GM13977 (cell line): ENCODE results near the gene MPHOSPH8.
A peak's percentile ranks its signal among the peaks of the same experiment; 100 is the strongest.

Source experiments
- DNase-seq: peaks from one replicate; pipeline ENCODE4 v3.0.0; 2012; ENCODE audit warnings: low spot score
- in situ Hi-C: fragments of 300-500 bp; cut with MboI; formaldehyde crosslinking; loops from one replicate; pipeline ENCODE4 v1.12.0; 2022; ENCODE audit warnings: low sequenced_read_pairs, low pct_unique_long_range_greater_than_20kb, mixed read lengths, inconsistent platforms; ENCODE audit not compliant: unreplicated experiment
- TF ChIP-seq, protein P1 (sequence below): IDR thresholded peaks from 2 replicates; pipeline ENCODE4 v1.5.1; 2012; ENCODE audit warnings: mild to moderate bottlenecking, control low read depth; ENCODE audit not compliant: insufficient read depth; ENCODE audit errors: extremely low read depth, missing control alignments

Gene MPHOSPH8

GRCh38 chr13:19605161-19605955 lies 28.1 kb upstream of the MPHOSPH8 start:
- no peak for DNase-seq
- in situ Hi-C loops: no loop called here
- TF ChIP-seq, protein P1, sequence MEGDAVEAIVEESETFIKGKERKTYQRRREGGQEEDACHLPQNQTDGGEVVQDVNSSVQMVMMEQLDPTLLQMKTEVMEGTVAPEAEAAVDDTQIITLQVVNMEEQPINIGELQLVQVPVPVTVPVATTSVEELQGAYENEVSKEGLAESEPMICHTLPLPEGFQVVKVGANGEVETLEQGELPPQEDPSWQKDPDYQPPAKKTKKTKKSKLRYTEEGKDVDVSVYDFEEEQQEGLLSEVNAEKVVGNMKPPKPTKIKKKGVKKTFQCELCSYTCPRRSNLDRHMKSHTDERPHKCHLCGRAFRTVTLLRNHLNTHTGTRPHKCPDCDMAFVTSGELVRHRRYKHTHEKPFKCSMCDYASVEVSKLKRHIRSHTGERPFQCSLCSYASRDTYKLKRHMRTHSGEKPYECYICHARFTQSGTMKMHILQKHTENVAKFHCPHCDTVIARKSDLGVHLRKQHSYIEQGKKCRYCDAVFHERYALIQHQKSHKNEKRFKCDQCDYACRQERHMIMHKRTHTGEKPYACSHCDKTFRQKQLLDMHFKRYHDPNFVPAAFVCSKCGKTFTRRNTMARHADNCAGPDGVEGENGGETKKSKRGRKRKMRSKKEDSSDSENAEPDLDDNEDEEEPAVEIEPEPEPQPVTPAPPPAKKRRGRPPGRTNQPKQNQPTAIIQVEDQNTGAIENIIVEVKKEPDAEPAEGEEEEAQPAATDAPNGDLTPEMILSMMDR: no peak

GRCh38 chr13:19606152-19606551 lies 27.3 kb upstream of the MPHOSPH8 start:
- no peak for DNase-seq
- TF ChIP-seq, protein P1: no peak
- in situ Hi-C loops: no loop called here

- DNase-seq: no peak
- TF ChIP-seq, protein P1: no peak
- in situ Hi-C loops: no loop called here
Measured at GRCh38 chr13:19606737-19607136, 26.7 kb upstream of the MPHOSPH8 start.

DNA sequence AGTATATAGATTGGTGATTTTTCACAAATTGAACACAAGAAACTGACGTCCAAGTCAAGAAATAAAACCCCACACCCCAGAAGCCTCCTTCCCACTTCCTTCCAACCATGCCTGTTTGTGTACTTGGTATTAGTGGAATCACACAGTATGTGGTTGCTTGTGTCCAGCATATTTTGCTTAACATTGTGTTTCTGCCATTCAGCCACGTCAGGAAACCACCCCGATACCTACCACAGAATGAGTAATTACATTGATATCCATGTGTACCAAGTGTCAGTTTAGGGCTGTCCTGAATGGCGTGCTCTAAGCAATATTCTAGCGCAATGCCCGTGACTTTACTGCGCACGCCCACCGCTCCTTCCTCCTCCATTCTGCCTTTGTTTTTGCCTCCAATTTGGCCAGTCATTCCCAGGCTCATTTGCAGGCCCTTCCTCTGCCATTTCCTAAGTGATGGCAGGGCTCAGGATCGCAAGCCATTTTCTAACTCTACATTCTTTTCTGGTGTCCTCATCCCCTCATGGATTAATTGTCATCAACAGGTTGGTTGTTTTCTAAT lies 25.9 kb upstream of the MPHOSPH8 start:
- DNase-seq: no peak
- TF ChIP-seq, protein P1: no peak
- in situ Hi-C loops: no loop called here

DNA sequence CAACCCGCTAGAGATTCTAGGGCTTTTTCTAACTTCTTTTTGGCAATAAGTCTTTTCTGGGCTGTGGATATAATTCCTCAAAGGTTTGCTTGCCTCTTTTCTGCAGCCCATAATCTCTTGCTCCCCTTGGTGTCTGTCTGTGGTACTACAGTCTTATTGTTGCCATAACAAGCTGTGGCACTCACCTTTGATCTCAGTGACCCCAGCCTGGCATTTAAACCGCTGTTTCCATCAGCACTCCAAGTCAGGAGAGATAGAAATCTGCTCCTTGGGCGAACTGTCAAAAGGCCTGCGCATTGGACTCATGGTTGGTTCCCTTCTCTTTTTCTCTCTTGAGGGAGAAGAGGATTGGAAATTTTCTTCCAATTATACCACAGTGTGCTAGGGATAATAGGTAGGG lies 14.5 kb upstream of the MPHOSPH8 start:
- TF ChIP-seq, protein P1: peak; percentile 46
- in situ Hi-C loops: no loop called here
- DNase-seq: peak; percentile 39

DNA sequence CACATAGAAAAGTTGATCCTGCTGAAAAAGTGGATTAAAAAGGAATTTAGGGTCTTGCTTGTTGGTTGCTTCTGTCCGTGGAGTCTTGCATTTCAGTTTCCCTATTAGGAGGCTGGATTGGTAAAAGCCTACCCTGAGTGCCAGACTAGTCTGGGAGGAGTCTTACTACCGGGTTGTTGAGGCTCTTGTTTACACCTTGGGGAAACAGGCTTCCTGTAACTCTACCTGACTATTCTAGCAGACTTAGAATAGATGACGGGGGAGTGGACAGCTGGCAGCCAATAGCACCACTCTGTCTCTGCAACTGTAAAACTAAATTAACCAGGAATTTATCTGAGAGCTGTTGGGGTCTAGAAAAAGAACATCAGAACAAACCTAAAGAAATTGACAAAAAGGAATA lies 11.3 kb upstream of the MPHOSPH8 start:
- TF ChIP-seq, protein P1: no peak
- in situ Hi-C loops: no loop called here
- no peak for DNase-seq
